GM23338 (cell line): ENCODE data around the gene DAGLA. TPM values are rescaled to one million over a fixed set of nuclear protein-coding genes. Genes with fewer than 3 reads are reported as not detected.

Experiments used
- ATAC-seq: fragments of 200-7000 bp; cut with Tn5 transposase; 3 replicates; pipeline ENCODE4 v1.9.1; 2020
- DNase-seq: peaks from one replicate; pipeline ENCODE4 v3.0.0-alpha.2; 2015; ENCODE audit warnings: low spot score
- H2AFZ ChIP-seq: fragments of 200-600 bp; sonication (generic); 2 replicates; pipeline ENCODE4 v1.8.0; 2016; ENCODE audit warnings: antibody characterized with exemption, mild to moderate bottlenecking, moderate library complexity
- H3F3A ChIP-seq: fragments of 200-600 bp; sonication (generic); replicated peaks from 2 replicates; pipeline ENCODE4 v1.8.0; 2017; ENCODE audit warnings: antibody characterized with exemption, mixed run types, low read depth
- H3K27ac ChIP-seq: fragments of 200-600 bp; sonication (generic); 2 replicates; pipeline ENCODE4 v1.6.1; 2016; ENCODE audit warnings: low read depth
- H3K27me3 ChIP-seq: fragments of 200-600 bp; sonication (generic); 2 replicates; pipeline ENCODE4 v1.8.0; 2016; ENCODE audit warnings: mild to moderate bottlenecking, mixed run types, moderate library complexity; ENCODE audit not compliant: insufficient read depth
- H3K36me3 ChIP-seq: fragments of 200-600 bp; sonication (generic); 2 replicates; pipeline ENCODE4 v1.8.0; 2016; ENCODE audit warnings: mild to moderate bottlenecking; ENCODE audit not compliant: insufficient read depth
- H3K4me1 ChIP-seq: fragments of 200-600 bp; sonication (generic); 2 replicates; pipeline ENCODE4 v1.8.0; 2016; ENCODE audit warnings: mild to moderate bottlenecking, moderate library complexity; ENCODE audit not compliant: insufficient read depth
- H3K4me2 ChIP-seq: fragments of 200-600 bp; sonication (generic); 2 replicates; pipeline ENCODE4 v1.7.1; 2017; ENCODE audit warnings: mixed run types
- H3K4me3 ChIP-seq: fragments of 200-600 bp; sonication (generic); 2 replicates; pipeline ENCODE4 v1.6.1; 2016; ENCODE audit warnings: mixed run types
- H3K79me2 ChIP-seq: fragments of 200-600 bp; sonication (generic); replicated peaks from 2 replicates; pipeline ENCODE4 v1.8.0; 2017; ENCODE audit warnings: mild to moderate bottlenecking; ENCODE audit not compliant: insufficient read depth
- H3K9me2 ChIP-seq: fragments of 200-600 bp; sonication (generic); 2 replicates; pipeline ENCODE4 v1.8.0; 2017; ENCODE audit not compliant: insufficient read depth
- H4K20me1 ChIP-seq: fragments of 200-600 bp; sonication (generic); replicated peaks from 2 replicates; pipeline ENCODE4 v1.8.0; 2017; ENCODE audit warnings: mild to moderate bottlenecking; ENCODE audit not compliant: insufficient read depth
- H3K27ac Mint-ChIP-seq: 2 replicates; pipeline ENCODE4 v1.8.0; 2020; ENCODE audit warnings: inconsistent platforms, mild to moderate bottlenecking, moderate library complexity, mixed read lengths
- H3K27me3 Mint-ChIP-seq: 3 replicates; pipeline ENCODE4 v1.8.0; 2022; ENCODE audit warnings: low read depth, mild to moderate bottlenecking, moderate library complexity, mixed read lengths, inconsistent platforms; ENCODE audit not compliant: insufficient read depth, poor library complexity
- H3K36me3 Mint-ChIP-seq: 3 replicates; pipeline ENCODE4 v1.8.0; 2021; ENCODE audit warnings: low read depth, mild to moderate bottlenecking, inconsistent platforms, moderate library complexity, mixed read lengths
- H3K4me1 Mint-ChIP-seq: 3 replicates; pipeline ENCODE4 v1.8.0; 2020; ENCODE audit warnings: mild to moderate bottlenecking, inconsistent platforms, mixed read lengths
- H3K4me3 Mint-ChIP-seq: 3 replicates; pipeline ENCODE4 v1.8.0; 2021; ENCODE audit warnings: moderate library complexity, mild to moderate bottlenecking, inconsistent platforms, mixed read lengths
- H3K9me3 Mint-ChIP-seq: 3 replicates; pipeline ENCODE4 v1.8.0; 2020; ENCODE audit warnings: moderate library complexity, mild to moderate bottlenecking, inconsistent platforms, mixed read lengths
- EZH2 ChIP-seq: fragments of 200-600 bp; sonication (generic); IDR thresholded peaks from one replicate; pipeline ENCODE4 v1.8.0; 2017; ENCODE audit warnings: antibody characterized with exemption, mild to moderate bottlenecking, low read depth; ENCODE audit not compliant: unreplicated experiment
- EZH2phosphoT487 ChIP-seq: fragments of 200-600 bp; sonication (generic); IDR thresholded peaks from one replicate; pipeline ENCODE4 v1.8.1; 2018; ENCODE audit warnings: antibody characterized with exemption; ENCODE audit not compliant: unreplicated experiment
- JUNB ChIP-seq: IDR thresholded peaks from one replicate; pipeline ENCODE4 v1.6.1; 2016; ENCODE audit warnings: antibody characterized with exemption; ENCODE audit not compliant: unreplicated experiment
- NANOG ChIP-seq: IDR thresholded peaks from 2 replicates; pipeline ENCODE4 v1.6.1; 2016; ENCODE audit warnings: antibody characterized with exemption, borderline replicate concordance
- POLR2AphosphoS5 ChIP-seq: IDR thresholded peaks from 2 replicates; pipeline ENCODE4 v1.6.1; 2016; ENCODE audit warnings: antibody characterized with exemption, low read depth
- STAT1 ChIP-seq: IDR thresholded peaks from one replicate; pipeline ENCODE4 v1.6.1; 2016; ENCODE audit warnings: antibody characterized with exemption; ENCODE audit not compliant: unreplicated experiment
- ZNF114 ChIP-seq: fragments of 250-450 bp; sonication (Bioruptor Pico); IDR thresholded peaks from 2 replicates; pipeline ENCODE4 v1.5.0; 2020; ENCODE audit warnings: mild to moderate bottlenecking, moderate library complexity
- ZNF331 ChIP-seq: fragments of 250-450 bp; sonication (Bioruptor Pico); IDR thresholded peaks from 2 replicates; pipeline ENCODE4 v1.5.0; 2020; ENCODE audit warnings: low read depth, mild to moderate bottlenecking, moderate library complexity
- ZNF462 ChIP-seq: fragments of 250-450 bp; sonication (Bioruptor Pico); IDR thresholded peaks from 2 replicates; pipeline ENCODE4 v1.5.0; 2020; ENCODE audit warnings: mild to moderate bottlenecking, moderate library complexity
- polyA plus RNA-seq: library from polyadenylated mRNA; unstranded; fragments of >200 nt; fragmentation: Nextera tagmentation; extraction: Ambion mirVana; gene quantifications from 2 replicates; pipeline ENCODE4 v1.2.1, GENCODE V29; 2016
- total RNA-seq: library from RNA; depleted of rRNA; stranded (reverse); fragments of >200 nt; shearing (Covaris generic); gene quantifications from 2 replicates; pipeline ENCODE4 v1.2.3, GENCODE V29; 2014

DAGLA gene
- total and polyA plus RNA-seq, 2 experiments from 2014 or later, result 0.55 to 2.5 TPM

- TF ChIP-seq ZNF462 (no peak), POLR2AphosphoS5 (no peak), STAT1 (no peak)
These were observed 30.8 kb downstream of the DAGLA start (continued) for GRCh38 chr11:61711037-61711436.

- Histone ChIP-seq H3K4me1 (no peaks in the 10 kb centered on the region; the same call in 1 of the 2 replicates), H3K36me3 (no peaks in the 10 kb centered on the region), H3K4me2 (no peak overlapping the region), H3K27ac (no peak overlapping the region), H2AFZ (no peak overlapping the region), H4K20me1 (no peaks in the 10 kb centered on the region), H3F3A (no peaks in the 10 kb centered on the region), H3K27me3 (no peaks in the 10 kb centered on the region), H3K4me3 (no peak overlapping the region), H3K79me2 (no peaks in the 10 kb centered on the region), H3K9me2 (no peaks in the 10 kb centered on the region)
- ATAC-seq, result no peak
- H3K4me1 Mint-ChIP-seq, result peaks cover 32% of the 10 kb centered on the region
- no peaks in the 10 kb centered on the region for H3K9me3 Mint-ChIP-seq
- H3K4me3 Mint-ChIP-seq, result no peak overlapping the region
- H3K27me3 Mint-ChIP-seq, result peaks cover 6% of the 10 kb centered on the region
- H3K36me3 Mint-ChIP-seq, result no peaks in the 10 kb centered on the region
- H3K27ac Mint-ChIP-seq, result no peak overlapping the region
- DNase-seq, result no peak
- TF ChIP-seq EZH2phosphoT487 (no peak), EZH2 (no peak), STAT1 (no peak), ZNF462 (no peak), ZNF331 (CRISPR knock-in tag) (no peak), NANOG (no peak), POLR2AphosphoS5 (no peak), ZNF114 (no peak), JUNB (no peak)
These were observed 31.3 kb downstream of the DAGLA start for GRCh38 chr11:61711498-61711897.
